Measurements from ENCODE around the gene DEAF1. TPM values are rescaled to one million over a fixed set of nuclear protein-coding genes. Genes with fewer than 3 reads are reported as not detected.

DEAF1 gene
- total and polyA plus RNA-seq, 2 of the 13 experiments (the other 11 are each of a cell fraction or from before 2014, with no cell fraction given), result 22.3 to 29.6 TPM

DNA sequence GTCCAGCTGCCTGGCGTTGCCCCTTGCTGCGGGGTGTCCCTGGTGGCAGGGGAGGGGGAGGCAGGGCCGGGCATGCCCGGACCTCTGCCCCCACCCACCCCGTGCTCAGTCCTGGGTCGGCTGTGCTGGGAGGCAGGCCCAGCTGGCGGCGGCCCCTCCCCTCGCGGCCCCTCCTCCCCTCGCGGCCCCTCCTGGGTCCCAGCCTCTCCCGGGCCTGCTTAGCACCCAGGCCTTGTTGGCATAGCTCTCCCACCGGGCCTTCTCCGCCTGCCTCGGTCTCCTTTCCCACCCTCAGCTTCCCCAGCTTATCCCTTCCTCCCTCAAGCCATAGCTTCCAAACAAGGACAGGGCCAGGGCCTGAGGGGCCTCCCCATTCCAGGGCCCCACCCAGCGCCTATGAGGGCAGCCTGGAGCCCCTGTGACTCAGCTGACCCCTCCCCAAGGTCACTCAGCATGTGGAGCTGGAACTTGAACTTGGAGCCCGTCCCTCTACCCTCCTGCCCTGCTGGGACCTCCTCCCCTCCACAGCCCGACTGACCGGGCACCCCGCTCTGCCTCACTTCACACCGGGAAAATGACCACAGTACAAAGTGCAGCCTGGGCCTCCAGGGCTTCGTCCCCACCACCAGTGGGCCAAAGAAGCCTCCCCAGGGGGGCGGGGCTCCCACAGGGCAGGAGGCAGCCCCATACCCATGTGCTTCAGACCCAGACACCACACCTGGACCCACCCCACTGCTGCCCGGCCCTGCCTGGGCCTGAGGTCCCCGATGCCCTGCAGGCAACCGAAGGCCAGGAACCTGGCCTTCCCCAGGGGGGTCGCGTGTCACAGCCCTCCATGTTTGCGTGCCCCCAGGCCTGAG is 12.2 kb upstream of the DEAF1 start (continued):
- TF ChIP-seq, protein P1, sequence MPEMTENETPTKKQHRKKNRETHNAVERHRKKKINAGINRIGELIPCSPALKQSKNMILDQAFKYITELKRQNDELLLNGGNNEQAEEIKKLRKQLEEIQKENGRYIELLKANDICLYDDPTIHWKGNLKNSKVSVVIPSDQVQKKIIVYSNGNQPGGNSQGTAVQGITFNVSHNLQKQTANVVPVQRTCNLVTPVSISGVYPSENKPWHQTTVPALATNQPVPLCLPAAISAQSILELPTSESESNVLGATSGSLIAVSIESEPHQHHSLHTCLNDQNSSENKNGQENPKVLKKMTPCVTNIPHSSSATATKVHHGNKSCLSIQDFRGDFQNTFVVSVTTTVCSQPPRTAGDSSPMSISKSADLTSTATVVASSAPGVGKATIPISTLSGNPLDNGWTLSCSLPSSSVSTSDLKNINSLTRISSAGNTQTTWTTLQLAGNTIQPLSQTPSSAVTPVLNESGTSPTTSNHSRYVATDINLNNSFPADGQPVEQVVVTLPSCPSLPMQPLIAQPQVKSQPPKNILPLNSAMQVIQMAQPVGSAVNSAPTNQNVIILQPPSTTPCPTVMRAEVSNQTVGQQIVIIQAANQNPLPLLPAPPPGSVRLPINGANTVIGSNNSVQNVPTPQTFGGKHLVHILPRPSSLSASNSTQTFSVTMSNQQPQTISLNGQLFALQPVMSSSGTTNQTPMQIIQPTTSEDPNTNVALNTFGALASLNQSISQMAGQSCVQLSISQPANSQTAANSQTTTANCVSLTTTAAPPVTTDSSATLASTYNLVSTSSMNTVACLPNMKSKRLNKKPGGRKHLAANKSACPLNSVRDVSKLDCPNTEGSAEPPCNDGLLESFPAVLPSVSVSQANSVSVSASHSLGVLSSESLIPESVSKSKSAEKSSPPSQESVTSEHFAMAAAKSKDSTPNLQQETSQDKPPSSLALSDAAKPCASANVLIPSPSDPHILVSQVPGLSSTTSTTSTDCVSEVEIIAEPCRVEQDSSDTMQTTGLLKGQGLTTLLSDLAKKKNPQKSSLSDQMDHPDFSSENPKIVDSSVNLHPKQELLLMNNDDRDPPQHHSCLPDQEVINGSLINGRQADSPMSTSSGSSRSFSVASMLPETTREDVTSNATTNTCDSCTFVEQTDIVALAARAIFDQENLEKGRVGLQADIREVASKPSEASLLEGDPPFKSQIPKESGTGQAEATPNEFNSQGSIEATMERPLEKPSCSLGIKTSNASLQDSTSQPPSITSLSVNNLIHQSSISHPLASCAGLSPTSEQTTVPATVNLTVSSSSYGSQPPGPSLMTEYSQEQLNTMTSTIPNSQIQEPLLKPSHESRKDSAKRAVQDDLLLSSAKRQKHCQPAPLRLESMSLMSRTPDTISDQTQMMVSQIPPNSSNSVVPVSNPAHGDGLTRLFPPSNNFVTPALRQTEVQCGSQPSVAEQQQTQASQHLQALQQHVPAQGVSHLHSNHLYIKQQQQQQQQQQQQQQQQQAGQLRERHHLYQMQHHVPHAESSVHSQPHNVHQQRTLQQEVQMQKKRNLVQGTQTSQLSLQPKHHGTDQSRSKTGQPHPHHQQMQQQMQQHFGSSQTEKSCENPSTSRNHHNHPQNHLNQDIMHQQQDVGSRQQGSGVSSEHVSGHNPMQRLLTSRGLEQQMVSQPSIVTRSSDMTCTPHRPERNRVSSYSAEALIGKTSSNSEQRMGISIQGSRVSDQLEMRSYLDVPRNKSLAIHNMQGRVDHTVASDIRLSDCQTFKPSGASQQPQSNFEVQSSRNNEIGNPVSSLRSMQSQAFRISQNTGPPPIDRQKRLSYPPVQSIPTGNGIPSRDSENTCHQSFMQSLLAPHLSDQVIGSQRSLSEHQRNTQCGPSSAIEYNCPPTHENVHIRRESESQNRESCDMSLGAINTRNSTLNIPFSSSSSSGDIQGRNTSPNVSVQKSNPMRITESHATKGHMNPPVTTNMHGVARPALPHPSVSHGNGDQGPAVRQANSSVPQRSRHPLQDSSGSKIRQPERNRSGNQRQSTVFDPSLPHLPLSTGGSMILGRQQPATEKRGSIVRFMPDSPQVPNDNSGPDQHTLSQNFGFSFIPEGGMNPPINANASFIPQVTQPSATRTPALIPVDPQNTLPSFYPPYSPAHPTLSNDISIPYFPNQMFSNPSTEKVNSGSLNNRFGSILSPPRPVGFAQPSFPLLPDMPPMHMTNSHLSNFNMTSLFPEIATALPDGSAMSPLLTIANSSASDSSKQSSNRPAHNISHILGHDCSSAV (CRISPR knock-in tag; IDR thresholded peaks at IDR 0.05; ENCODE audit: borderline replicate concordance), result no peak
- no peak; the same call in none of the 2 replicates for TF ChIP-seq ELF3 (CRISPR knock-in tag; IDR thresholded peaks at IDR 0.05)
- TF ChIP-seq GTF2F1 (IDR thresholded peaks at IDR 0.05; ENCODE audit: low read length), result no peak
- TF ChIP-seq HCFC1 (IDR thresholded peaks at IDR 0.05; ENCODE audit: low read depth, low read length), result no peak
- no peak; the same call in 1 of the 2 replicates for TF ChIP-seq ZNF431 (CRISPR knock-in tag; IDR thresholded peaks at IDR 0.05; ENCODE audit: borderline replicate concordance, low read depth)
- 0 out of 2 replicates have a peak, but pooled peaks have one; percentile 47 for TF ChIP-seq ZNF232 (CRISPR knock-in tag; IDR thresholded peaks at IDR 0.05; ENCODE audit: borderline replicate concordance)
- peak; percentile 82 for TF ChIP-seq RBM39 (IDR thresholded peaks at IDR 0.05; ENCODE audit: low read depth, low read length, poor library complexity, severe bottlenecking)
- peak; percentile 48; the same call in 1 of the 2 replicates for TF ChIP-seq CHCHD3 (CRISPR knock-in tag; IDR thresholded peaks at IDR 0.05)
- TF ChIP-seq GRHL1 (CRISPR knock-in tag; conservative IDR thresholded peaks at IDR 0.05), result no peak
- TF ChIP-seq RBFOX2 (IDR thresholded peaks at IDR 0.05; ENCODE audit: low read depth, low read length), result peak; percentile 90
- TF ChIP-seq ZNF7 (CRISPR knock-in tag; IDR thresholded peaks at IDR 0.05), result no peak
- TF ChIP-seq, protein P2, sequence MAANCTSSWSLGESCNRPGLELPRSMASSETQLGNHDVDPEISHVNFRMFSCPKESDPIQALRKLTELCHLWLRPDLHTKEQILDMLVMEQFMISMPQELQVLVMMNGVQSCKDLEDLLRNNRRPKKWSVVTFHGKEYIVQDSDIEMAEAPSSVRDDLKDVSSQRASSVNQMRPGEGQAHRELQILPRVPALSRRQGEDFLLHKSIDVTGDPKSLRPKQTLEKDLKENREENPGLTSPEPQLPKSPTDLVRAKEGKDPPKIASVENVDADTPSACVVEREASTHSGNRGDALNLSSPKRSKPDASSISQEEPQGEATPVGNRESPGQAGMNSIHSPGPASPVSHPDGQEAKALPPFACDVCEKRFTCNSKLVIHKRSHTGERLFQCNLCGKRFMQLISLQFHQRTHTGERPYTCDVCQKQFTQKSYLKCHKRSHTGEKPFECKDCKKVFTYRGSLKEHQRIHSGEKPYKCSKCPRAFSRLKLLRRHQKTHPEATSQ (CRISPR knock-in tag; IDR thresholded peaks at IDR 0.05; ENCODE audit: borderline replicate concordance), result no peak
- TF ChIP-seq MTA1 (CRISPR knock-in tag; IDR thresholded peaks at IDR 0.05; ENCODE audit: borderline replicate concordance), result peak; percentile 97
- TF ChIP-seq ZBTB39 (CRISPR knock-in tag; IDR thresholded peaks at IDR 0.05), result peak; percentile 87; the same call in 1 of the 2 replicates
